Lower leg skin (tissue), 4 donors: ENCODE results near the gene ISYNA1. TPM values are rescaled to one million over a fixed set of nuclear protein-coding genes. Genes with fewer than 3 reads are reported as not detected.

ENCODE experiments used
- DNase-seq, 2 donors: peaks; one replicate each; pipeline ENCODE4 v3.0.0-alpha.2; 2019; ENCODE audit warnings: low spot score in 2 of 2
- H3K4me3 ChIP-seq: fragments of 200-600 bp; sonication (generic); 2 replicates; pipeline ENCODE4 v1.5.1; 2017; ENCODE audit warnings: mild to moderate bottlenecking, low read depth; ENCODE audit not compliant: poor library complexity, severe bottlenecking
- CTCF ChIP-seq, 3 donors: fragments of 450-650 bp; IDR thresholded peaks; one replicate each; pipeline ENCODE4 v1.5.1; 2016; ENCODE audit warnings: antibody characterized with exemption in 3 of 3, mild to moderate bottlenecking in 3 of 3, moderate library complexity in 2 of 3
- POLR2A ChIP-seq, 2 donors: fragments of 450-650 bp; IDR thresholded peaks; one replicate each; pipeline ENCODE4 v1.6.1; 2016 to 2017; ENCODE audit warnings: antibody characterized with exemption in 2 of 2, mild to moderate bottlenecking in 1 of 2, moderate library complexity in 1 of 2
- WGBS, 2 donors: methylation state at CpG; one replicate each; pipeline ENCODE4 v1.1.5; 2018; 5-methylcytosine and 5-hydroxymethylcytosine counted together
- intact Hi-C: fragments of 100-400 bp; cut with DNase I; formaldehyde crosslinking; loops from one replicate; pipeline ENCODE4 v1.15.0; 2023; ENCODE audit warnings: low total_unique reads
- total RNA-seq, 4 donors: library from RNA; depleted of rRNA; stranded (reverse); fragments of >200 nt; gene quantifications; one replicate each; pipeline ENCODE4 v1.1.0, GENCODE V29; 2016

ISYNA1 gene
- total RNA-seq, 4 donors from 2014 or later, result 16.9 to 29.9 (median 22.3) TPM

DNA sequence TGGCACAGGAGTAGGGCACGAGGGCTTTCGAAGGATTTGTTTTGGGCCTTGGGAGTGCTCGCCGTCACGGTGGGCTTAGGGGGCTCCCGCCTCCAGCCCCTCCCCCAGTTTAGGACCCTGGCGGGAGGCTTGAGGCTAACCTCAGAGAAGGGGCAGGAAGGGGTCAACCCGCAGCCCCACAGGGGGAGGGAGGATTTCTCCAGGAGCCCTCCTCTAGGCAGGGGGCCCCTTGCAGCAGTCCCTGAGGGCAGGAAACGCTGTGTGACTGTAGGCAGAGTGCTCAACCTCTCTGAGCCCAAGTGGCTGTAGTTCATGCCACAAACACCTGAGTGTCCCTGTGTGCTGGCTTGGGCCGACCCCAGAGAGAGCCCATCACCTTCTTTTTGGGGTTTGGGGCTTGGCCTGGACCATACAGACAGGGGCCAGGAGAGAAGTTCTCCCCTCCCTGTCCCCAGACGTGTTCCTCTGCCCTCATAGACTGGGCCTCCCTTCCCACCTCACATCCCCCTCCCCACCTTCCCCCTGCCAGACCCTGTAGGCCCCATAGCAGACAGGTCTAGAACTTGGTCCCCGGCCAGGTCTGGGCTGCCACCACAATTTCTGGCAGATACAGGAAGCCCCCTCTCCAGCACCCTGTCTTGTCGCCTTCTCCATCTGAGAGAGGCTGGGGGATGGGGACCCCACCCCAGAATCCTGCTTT, 8.1 kb downstream of the ISYNA1 start:
- no peak for DNase-seq
- WGBS, 2 donors, result 55 to 70% methylated on average over 11 to 12 of the region's 13 CpGs
- no peak overlapping the region for H3K4me3 ChIP-seq

DNA sequence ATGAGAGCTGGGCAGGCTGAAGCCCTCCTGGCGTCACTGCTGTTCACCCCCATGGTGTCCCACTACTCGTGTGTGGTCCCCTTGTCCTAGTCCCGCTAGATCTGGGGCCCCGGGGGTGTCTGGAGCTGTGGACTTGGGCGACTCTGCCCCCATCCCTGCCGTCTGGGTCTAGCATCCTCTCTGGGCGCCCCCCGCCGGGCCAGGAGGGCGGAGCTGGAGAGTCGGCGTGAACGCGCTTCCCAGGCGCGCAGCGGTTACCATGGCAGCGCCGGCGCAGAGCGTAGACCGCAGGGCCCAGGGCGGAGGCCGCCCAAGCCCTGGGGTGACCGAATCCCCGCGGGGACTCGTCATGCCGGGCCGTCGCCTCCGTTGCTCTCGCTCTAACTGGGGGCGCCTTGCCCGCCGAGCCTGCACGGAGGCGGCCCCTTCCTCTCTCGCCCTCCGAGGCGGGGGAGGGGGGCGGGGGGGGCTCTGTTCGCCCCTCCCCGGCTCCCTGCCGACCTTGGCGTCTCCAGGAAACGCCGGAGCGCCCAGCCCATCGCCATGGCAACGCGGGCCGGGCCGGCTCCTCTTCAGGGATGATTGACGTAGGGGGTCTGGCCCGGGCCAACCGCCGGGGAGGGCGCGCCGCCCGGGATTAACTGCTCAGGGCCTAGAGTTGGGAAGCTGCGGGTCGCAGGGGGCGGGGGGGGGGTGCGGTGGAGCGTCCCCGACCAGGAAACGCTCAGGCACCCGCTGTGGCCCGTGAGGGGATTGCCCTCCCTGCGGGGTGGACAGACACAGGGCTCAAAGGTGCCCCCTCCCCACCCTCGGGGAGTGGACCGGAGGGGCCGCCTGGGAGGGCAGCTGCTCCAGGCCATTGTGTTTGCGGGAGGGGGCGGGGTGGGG, 8.9 kb downstream of the ISYNA1 start:
- no peak for DNase-seq

More for the DNA sequence above, 8.1 kb downstream of the ISYNA1 start:
- intact Hi-C loops, result no loop called here
- TF ChIP-seq CTCF (IDR thresholded peaks at IDR 0.05) (no peak), POLR2A (IDR thresholded peaks at IDR 0.05) (no peak)

GRCh38 chr19:18428173-18428786, 9.7 kb downstream of the ISYNA1 start:
- no peak overlapping the region for H3K4me3 ChIP-seq
- TF ChIP-seq POLR2A (IDR thresholded peaks at IDR 0.05) (no peak), CTCF (IDR thresholded peaks at IDR 0.05) (no peak)
- 66 to 83% methylated on average over 11 to 15 of the region's 17 CpGs for WGBS, 2 donors
- no peak for DNase-seq
- intact Hi-C loops, result no loop called here

More for the DNA sequence above, 8.9 kb downstream of the ISYNA1 start:
- H3K4me3 ChIP-seq, result no peak overlapping the region
- intact Hi-C loops, result no loop called here
- 39 to 50% methylated on average over 18 to 69 of the region's 77 CpGs for WGBS, 2 donors
- TF ChIP-seq CTCF (IDR thresholded peaks at IDR 0.05) (no peak), POLR2A (IDR thresholded peaks at IDR 0.05) (no peak)

DNA sequence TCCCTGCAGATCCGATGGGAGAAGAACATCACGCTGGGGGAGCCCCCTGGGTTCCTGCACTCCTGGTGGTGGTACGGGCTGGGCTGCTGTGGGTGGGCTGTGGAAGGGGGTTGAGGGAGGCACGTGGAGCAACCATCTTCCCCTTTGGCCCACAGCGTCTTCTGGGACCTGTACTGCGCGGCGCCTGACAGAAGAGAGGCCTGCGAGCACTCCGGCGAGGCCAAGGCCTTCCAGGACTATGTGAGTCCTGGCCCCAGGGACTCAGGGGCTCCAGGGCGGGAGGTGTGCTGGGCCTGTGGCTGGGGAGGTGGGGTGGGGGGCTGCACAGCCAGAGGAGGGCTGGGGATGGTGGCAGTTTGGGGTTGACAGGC, 10.2 kb downstream of the ISYNA1 start:
- 72 to 81% methylated on average over 11 to 12 of the region's 12 CpGs for WGBS, 2 donors
- DNase-seq, result no peak

More for the DNA sequence above, 10.2 kb downstream of the ISYNA1 start:
- TF ChIP-seq POLR2A (IDR thresholded peaks at IDR 0.05), result no peak
- no peak for TF ChIP-seq CTCF (IDR thresholded peaks at IDR 0.05)
- H3K4me3 ChIP-seq, result no peak overlapping the region
- intact Hi-C loops, result no loop called here
